ENCODE measurements around the gene CTSC. TPM values are rescaled to one million over a fixed set of nuclear protein-coding genes. Genes with fewer than 3 reads are reported as not detected.
"Not testable (repeated sequence)": the region's sequence is repeated elsewhere in the genome, so short reads cannot be mapped to it uniquely, and the experiment has no call there.

The CTSC gene
- total RNA-seq, 1 donor from 2014 or later, result 230 TPM

DNA sequence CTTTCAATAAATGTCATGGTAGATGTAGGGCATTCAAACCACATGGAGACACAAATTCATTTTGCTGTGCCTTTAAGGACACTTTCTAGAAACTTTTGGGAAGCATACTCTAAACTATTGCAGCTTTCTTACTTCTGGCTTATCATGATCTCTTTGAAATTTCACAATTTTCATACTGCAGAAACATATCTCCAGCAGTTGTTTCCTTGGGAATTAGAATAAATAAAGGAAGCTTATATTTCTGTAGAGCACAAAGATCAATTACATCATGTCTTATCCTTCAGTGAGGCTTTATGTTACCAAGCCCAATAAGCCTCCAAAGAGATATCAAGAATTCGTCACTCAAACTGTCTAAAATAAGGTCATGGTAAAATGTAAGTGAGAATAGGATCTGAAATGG is 87.8 kb downstream of the CTSC start:
- peaks cover 6% of the 10 kb centered on the region for H3K4me1 Mint-ChIP-seq
- no peak overlapping the region for H3K4me3 Mint-ChIP-seq
- peaks cover 4% of the 10 kb centered on the region for H3K9me3 Mint-ChIP-seq
- H3K27ac Mint-ChIP-seq, result no peak overlapping the region
- H3K27me3 Mint-ChIP-seq (ENCODE audit: low read depth), result no peaks in the 10 kb centered on the region
- peaks cover 2% of the 10 kb centered on the region for H3K36me3 Mint-ChIP-seq
- DNase-seq (ENCODE audit: low spot score in 2 of 2, unreplicated experiment in 2 of 2), result no peak
- TF ChIP-seq, protein P1, sequence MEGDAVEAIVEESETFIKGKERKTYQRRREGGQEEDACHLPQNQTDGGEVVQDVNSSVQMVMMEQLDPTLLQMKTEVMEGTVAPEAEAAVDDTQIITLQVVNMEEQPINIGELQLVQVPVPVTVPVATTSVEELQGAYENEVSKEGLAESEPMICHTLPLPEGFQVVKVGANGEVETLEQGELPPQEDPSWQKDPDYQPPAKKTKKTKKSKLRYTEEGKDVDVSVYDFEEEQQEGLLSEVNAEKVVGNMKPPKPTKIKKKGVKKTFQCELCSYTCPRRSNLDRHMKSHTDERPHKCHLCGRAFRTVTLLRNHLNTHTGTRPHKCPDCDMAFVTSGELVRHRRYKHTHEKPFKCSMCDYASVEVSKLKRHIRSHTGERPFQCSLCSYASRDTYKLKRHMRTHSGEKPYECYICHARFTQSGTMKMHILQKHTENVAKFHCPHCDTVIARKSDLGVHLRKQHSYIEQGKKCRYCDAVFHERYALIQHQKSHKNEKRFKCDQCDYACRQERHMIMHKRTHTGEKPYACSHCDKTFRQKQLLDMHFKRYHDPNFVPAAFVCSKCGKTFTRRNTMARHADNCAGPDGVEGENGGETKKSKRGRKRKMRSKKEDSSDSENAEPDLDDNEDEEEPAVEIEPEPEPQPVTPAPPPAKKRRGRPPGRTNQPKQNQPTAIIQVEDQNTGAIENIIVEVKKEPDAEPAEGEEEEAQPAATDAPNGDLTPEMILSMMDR (IDR thresholded peaks at IDR 0.05; ENCODE audit: unreplicated experiment), result no peak

DNA sequence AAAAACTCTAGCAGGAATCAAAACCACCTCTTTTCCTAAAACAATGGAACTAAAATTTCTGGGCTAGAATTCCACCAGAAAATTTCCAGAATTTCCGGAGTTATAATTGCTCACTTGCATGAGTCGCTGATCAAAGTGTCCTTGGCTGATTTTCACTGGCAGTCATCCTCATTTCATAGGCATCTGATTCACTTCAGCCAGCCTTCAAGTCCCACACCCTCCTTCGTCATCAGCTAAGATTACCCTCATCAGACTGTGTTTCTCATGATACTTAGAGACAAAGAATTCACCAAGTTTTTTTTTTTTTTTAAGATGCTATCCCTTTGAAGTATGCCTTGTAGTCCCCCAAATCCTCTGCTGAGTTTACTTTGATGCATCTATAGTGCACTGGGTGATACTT is 90.8 kb downstream of the CTSC start:
- DNase-seq (ENCODE audit: low spot score in 2 of 2, unreplicated experiment in 2 of 2), result no peak
- Mint-ChIP-seq H3K9me3 (peaks cover 19% of the 10 kb centered on the region), H3K4me3 (no peak overlapping the region), H3K36me3 (peaks cover 17% of the 10 kb centered on the region), H3K27me3 (ENCODE audit: low read depth) (no peaks in the 10 kb centered on the region), H3K27ac (no peak overlapping the region), H3K4me1 (peaks cover 5% of the 10 kb centered on the region)
- TF ChIP-seq, protein P1 (IDR thresholded peaks at IDR 0.05; ENCODE audit: unreplicated experiment), result no peak

DNA sequence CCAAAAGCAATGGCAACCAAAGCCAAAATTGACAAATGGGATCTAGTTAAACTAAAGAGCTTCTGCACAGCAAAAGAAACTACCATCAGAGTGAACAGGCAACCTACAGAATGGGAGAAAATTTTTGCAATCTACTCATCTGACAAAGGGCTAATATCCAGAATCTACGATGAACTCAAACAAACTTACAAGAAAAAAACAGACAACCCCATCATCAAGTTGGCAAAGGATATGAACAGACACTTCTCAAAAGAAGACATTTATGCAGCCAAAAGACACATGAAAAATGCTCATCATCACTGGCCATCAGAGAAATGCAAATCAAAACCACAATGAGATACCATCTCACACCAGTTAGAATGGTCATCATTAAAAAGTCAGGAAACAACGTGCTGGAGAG is 92.0 kb downstream of the CTSC start:
- H3K4me3 Mint-ChIP-seq; H3K4me1 Mint-ChIP-seq; H3K27me3 Mint-ChIP-seq (ENCODE audit: low read depth); H3K27ac Mint-ChIP-seq; DNase-seq (ENCODE audit: low spot score in 2 of 2, unreplicated experiment in 2 of 2): not testable (repeated sequence)
- Mint-ChIP-seq H3K36me3 (peaks cover 22% of the 10 kb centered on the region), H3K9me3 (peaks cover 24% of the 10 kb centered on the region)

Other genes starting within 250 kb of the CTSC start
- gene RAB38, start 162.3 kb downstream of the CTSC start, total RNA-seq, result 44.3 to 48.4 TPM (median 46.7 TPM) in 3 replicates